Measurements from ENCODE around the gene ADGRB3. TPM values are rescaled to one million over a fixed set of nuclear protein-coding genes. Genes with fewer than 3 reads are reported as not detected.

ADGRB3 gene
- total and polyA plus RNA-seq, 10 donors: 0.09 to 4.1 (median 1.1) TPM

DNA sequence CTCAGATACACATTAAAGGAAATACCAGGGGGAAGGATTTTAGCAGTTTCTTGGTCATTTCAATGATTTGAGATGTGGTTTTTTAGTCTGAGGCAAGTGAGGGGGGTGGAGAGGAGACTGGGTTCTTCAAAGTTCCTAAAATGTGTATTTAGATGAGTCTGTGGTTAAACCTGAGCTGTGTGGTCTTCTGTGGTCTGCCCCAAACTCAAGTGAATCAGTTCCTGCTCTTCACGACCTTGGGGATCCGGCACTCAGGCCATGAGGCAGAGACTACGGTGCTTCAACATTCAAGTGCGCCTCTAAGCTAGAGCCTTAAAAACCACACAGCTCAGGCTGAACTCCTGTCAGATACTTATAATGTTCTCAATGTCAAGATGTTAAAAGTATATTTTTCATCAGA is 755.0 kb downstream of the ADGRB3 start:
- WGBS, 5 donors: 43 to 60% (median 53%) methylated on average over 4 of the region's 4 CpGs
- no peak for DNase-seq
- TF ChIP-seq POLR2AphosphoS5 (IDR thresholded peaks at IDR 0.05) (no peak), POLR2A (IDR thresholded peaks at IDR 0.05) (no peak)
- TF ChIP-seq, protein P1, sequence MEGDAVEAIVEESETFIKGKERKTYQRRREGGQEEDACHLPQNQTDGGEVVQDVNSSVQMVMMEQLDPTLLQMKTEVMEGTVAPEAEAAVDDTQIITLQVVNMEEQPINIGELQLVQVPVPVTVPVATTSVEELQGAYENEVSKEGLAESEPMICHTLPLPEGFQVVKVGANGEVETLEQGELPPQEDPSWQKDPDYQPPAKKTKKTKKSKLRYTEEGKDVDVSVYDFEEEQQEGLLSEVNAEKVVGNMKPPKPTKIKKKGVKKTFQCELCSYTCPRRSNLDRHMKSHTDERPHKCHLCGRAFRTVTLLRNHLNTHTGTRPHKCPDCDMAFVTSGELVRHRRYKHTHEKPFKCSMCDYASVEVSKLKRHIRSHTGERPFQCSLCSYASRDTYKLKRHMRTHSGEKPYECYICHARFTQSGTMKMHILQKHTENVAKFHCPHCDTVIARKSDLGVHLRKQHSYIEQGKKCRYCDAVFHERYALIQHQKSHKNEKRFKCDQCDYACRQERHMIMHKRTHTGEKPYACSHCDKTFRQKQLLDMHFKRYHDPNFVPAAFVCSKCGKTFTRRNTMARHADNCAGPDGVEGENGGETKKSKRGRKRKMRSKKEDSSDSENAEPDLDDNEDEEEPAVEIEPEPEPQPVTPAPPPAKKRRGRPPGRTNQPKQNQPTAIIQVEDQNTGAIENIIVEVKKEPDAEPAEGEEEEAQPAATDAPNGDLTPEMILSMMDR (IDR thresholded peaks at IDR 0.05 in 8 of 11, conservative IDR thresholded peaks at IDR 0.05 in 3 of 11): no peak
- intact Hi-C loops (cut with DNase I; ENCODE audit: low total_unique reads): no loop called here
- no peaks in the 10 kb centered on the region for H3K36me3 ChIP-seq
- H3K27ac ChIP-seq: no peak overlapping the region
- H3K4me1 ChIP-seq: no peaks in the 10 kb centered on the region
- H3K9me3 ChIP-seq: no peaks in the 10 kb centered on the region
- H3K27me3 ChIP-seq (replicated peaks in 1 of 7): no peaks in the 10 kb centered on the region
- H3K4me3 ChIP-seq: no peak overlapping the region

DNA sequence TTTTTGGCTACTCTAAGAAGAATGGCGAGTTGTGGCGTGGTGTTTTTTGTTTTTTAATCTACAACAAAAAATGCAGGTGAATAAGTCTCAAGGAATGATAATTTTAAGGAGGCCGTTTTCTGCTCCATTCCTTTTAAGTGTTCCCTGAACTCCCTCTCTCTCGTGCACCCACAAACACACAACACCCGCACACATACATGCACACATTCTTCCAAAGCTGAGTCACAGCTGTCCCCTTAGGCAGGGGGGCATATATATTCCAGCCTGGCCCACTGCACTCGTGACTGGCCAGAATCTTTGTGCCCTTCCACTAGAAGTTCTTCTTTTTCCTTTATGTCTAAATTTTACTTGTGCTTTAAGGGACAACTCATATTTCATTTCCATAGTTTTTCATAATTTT is 756.0 kb downstream of the ADGRB3 start:
- H3K4me3 ChIP-seq: no peak overlapping the region
- 75 to 89% (median 77%) methylated on average over 6 of the region's 6 CpGs for WGBS, 5 donors

DNA sequence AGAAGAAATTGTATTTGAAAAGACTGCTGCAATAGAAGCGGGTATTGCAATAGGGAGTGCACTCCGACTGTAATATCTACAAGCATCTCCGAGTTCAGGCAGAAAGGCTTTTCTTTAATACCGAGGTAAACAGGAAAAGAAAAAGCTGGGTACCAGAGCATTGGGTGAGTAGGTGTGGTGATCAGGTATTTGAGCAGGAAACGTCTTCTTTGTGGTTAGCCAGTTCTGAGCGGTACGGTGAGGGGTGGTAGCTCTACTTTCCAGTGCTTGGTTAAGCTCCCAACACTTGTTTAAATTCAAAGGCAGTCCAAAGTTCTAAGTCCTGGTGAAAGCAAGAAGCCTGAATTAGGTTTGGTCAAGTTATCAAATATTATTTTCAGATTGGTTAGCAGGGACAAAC is 757.7 kb downstream of the ADGRB3 start:
- no peaks in the 10 kb centered on the region for H3K4me1 ChIP-seq
- TF ChIP-seq POLR2A (IDR thresholded peaks at IDR 0.05): no peak
- TF ChIP-seq, protein P1 (IDR thresholded peaks at IDR 0.05 in 8 of 11, conservative IDR thresholded peaks at IDR 0.05 in 3 of 11): no peak
- TF ChIP-seq POLR2AphosphoS5 (IDR thresholded peaks at IDR 0.05): no peak
- no peaks in the 10 kb centered on the region for H3K36me3 ChIP-seq
- no peaks in the 10 kb centered on the region for H3K27me3 ChIP-seq (replicated peaks in 1 of 7)
- H3K4me3 ChIP-seq: no peak overlapping the region
- H3K9me3 ChIP-seq: no peaks in the 10 kb centered on the region
- WGBS, 5 donors: 74 to 86% (median 76%) methylated on average over 7 of the region's 7 CpGs
- intact Hi-C loops (cut with DNase I; ENCODE audit: low total_unique reads): no loop called here
- DNase-seq: no peak
- H3K27ac ChIP-seq: no peak overlapping the region

More for the DNA sequence above, 756.0 kb downstream of the ADGRB3 start:
- intact Hi-C loops (cut with DNase I; ENCODE audit: low total_unique reads): no loop called here
- Histone ChIP-seq H3K9me3 (no peaks in the 10 kb centered on the region), H3K27ac (no peak overlapping the region), H3K36me3 (no peaks in the 10 kb centered on the region), H3K27me3 (replicated peaks in 1 of 7) (no peaks in the 10 kb centered on the region), H3K4me1 (no peaks in the 10 kb centered on the region)
- no peak for DNase-seq
- TF ChIP-seq POLR2A (IDR thresholded peaks at IDR 0.05): no peak
- no peak for TF ChIP-seq POLR2AphosphoS5 (IDR thresholded peaks at IDR 0.05)
- TF ChIP-seq, protein P1 (IDR thresholded peaks at IDR 0.05 in 8 of 11, conservative IDR thresholded peaks at IDR 0.05 in 3 of 11): no peak

DNA sequence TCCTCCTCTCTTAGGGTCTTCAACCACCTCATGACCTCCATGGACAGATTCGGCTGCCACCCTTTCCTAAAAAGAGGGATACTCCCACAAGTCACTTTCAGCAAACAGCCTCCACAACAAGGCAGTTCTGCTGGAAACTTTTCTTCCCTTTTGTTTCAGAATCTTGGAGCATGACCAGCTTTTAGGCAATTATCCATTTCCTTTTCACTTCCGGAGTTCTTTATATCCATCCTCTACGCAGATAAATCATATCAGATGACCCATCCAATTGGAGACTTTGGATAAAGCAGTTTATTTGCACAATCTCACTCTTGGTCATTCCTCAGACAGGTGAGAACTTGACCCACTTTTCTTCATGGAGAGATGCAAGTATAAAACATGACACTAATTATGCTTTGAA is 763.2 kb downstream of the ADGRB3 start:
- Histone ChIP-seq H3K9me3 (no peaks in the 10 kb centered on the region), H3K4me3 (no peak overlapping the region), H3K4me1 (no peaks in the 10 kb centered on the region), H3K36me3 (no peaks in the 10 kb centered on the region), H3K27ac (no peak overlapping the region), H3K27me3 (replicated peaks in 1 of 7) (no peaks in the 10 kb centered on the region)
- intact Hi-C loops (cut with DNase I; ENCODE audit: low total_unique reads): no loop called here
- WGBS, 5 donors: 34 to 58% (median 46%) methylated on average over 3 of the region's 3 CpGs
- TF ChIP-seq POLR2A (IDR thresholded peaks at IDR 0.05) (no peak), POLR2AphosphoS5 (IDR thresholded peaks at IDR 0.05) (no peak)
- TF ChIP-seq, protein P1 (IDR thresholded peaks at IDR 0.05 in 8 of 11, conservative IDR thresholded peaks at IDR 0.05 in 3 of 11): no peak
- no peak for DNase-seq

All from spleen (tissue), 11 donors.